ENCODE results near the gene TEX53.

TEX53 gene

DNA sequence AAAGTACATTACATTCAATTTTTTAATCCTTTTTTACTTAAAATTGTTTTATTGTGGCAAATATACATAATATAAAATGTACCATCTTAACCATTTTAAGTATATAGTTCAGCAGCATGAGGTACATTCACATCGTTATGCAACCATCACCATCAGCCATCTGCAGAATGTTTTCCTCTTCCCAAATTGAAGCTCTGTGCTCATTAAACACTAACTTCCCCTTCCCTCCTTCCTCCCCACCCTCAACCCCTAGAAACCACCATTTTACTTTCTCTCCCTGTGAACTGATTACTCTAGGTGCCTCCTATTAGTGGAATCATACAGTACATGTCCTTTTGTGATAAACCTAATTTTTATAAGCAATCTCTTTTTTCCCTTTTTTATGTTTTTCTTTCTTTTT, 15.6 kb downstream of the TEX53 start:
- Histone ChIP-seq H3K27ac (ENCODE audit: low read length) (no peak overlapping the region), H3K4me1 (ENCODE audit: low read length) (no peaks in the 10 kb centered on the region), H3K9ac (ENCODE audit: low read length) (no peak overlapping the region), H3K79me2 (ENCODE audit: low read length) (no peaks in the 10 kb centered on the region), H3K27me3 (ENCODE audit: low read depth, low read length) (no peaks in the 10 kb centered on the region), H3K9me3 (ENCODE audit: insufficient read depth, low read length) (no peaks in the 10 kb centered on the region), H3K36me3 (replicated peaks; ENCODE audit: low read depth, low read length) (peaks cover 78% of the 10 kb centered on the region), H3K4me2 (ENCODE audit: low read length) (no peak overlapping the region), H3K4me3 (ENCODE audit: low read length) (no peak overlapping the region), H2AFZ (ENCODE audit: low read depth, low read length) (no peak overlapping the region), H4K20me1 (ENCODE audit: insufficient read depth, low read length) (0 out of 2 replicates have a peak, but pooled peaks cover 6% of the 10 kb centered on the region)
- TF ChIP-seq EZH2phosphoT487 (IDR thresholded peaks at IDR 0.05; ENCODE audit: low read depth), result no peak
- TF ChIP-seq, protein P1, sequence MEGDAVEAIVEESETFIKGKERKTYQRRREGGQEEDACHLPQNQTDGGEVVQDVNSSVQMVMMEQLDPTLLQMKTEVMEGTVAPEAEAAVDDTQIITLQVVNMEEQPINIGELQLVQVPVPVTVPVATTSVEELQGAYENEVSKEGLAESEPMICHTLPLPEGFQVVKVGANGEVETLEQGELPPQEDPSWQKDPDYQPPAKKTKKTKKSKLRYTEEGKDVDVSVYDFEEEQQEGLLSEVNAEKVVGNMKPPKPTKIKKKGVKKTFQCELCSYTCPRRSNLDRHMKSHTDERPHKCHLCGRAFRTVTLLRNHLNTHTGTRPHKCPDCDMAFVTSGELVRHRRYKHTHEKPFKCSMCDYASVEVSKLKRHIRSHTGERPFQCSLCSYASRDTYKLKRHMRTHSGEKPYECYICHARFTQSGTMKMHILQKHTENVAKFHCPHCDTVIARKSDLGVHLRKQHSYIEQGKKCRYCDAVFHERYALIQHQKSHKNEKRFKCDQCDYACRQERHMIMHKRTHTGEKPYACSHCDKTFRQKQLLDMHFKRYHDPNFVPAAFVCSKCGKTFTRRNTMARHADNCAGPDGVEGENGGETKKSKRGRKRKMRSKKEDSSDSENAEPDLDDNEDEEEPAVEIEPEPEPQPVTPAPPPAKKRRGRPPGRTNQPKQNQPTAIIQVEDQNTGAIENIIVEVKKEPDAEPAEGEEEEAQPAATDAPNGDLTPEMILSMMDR (IDR thresholded peaks at IDR 0.05; ENCODE audit: low read depth, low read length), result no peak

DNA sequence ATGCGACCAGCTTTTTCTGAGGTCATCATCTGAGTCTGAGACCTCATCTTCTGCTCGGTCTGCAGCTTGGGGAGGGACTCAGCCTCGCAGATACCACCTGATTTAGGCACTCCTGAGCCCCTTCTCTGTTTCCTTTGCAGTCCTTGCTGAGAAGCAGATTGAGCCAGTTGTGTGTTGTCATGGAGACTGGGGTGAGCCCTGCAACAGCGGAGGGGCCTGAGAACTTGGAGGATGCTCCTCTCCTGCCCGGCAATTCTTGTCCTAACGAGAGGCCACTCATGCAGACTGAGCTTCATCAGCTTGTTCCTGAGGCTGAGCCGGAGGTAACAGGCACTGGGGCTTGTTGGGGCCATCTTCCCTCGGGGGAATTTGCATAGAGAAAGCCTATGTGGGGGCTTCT, 19.2 kb downstream of the TEX53 start:
- no peaks in the 10 kb centered on the region for H3K9me3 ChIP-seq (ENCODE audit: insufficient read depth, low read length)
- H3K4me3 ChIP-seq (ENCODE audit: low read length), result no peak overlapping the region
- H3K36me3 ChIP-seq (replicated peaks; ENCODE audit: low read depth, low read length), result peaks cover 74% of the 10 kb centered on the region
- no peaks in the 10 kb centered on the region for H3K79me2 ChIP-seq (ENCODE audit: low read length)
- no peak for TF ChIP-seq EZH2phosphoT487 (IDR thresholded peaks at IDR 0.05; ENCODE audit: low read depth)
- TF ChIP-seq, protein P1 (IDR thresholded peaks at IDR 0.05; ENCODE audit: low read depth, low read length), result no peak
- no peak overlapping the region for H3K9ac ChIP-seq (ENCODE audit: low read length)
- H3K4me2 ChIP-seq (ENCODE audit: low read length), result no peak overlapping the region
- no peak overlapping the region for H2AFZ ChIP-seq (ENCODE audit: low read depth, low read length)
- H4K20me1 ChIP-seq (ENCODE audit: insufficient read depth, low read length), result 0 out of 2 replicates have a peak, but pooled peaks cover 3% of the 10 kb centered on the region
- H3K27me3 ChIP-seq (ENCODE audit: low read depth, low read length), result no peaks in the 10 kb centered on the region
- H3K4me1 ChIP-seq (ENCODE audit: low read length), result no peaks in the 10 kb centered on the region
- no peak overlapping the region for H3K27ac ChIP-seq (ENCODE audit: low read length)

DNA sequence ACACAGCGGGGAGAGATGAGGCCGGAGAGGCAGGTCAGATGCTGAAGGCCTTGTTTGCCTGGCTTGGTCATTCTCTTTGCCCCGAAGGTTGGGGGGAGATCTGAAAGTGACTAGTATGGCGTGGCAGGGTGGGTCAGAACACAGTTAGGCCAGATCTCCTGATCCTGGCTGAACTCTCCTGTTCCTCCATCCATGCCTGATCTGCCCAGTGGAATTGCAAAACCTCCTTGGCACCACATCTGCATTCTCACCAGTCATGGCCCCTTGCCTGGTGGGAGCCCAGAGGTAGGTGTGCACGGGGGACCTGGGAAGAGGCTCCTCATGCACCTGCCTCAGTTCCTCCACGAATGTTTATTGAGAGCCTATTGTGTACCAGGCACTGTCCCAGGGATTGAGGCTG, 23.2 kb downstream of the TEX53 start:
- Histone ChIP-seq H2AFZ (ENCODE audit: low read depth, low read length) (no peak overlapping the region), H3K27ac (ENCODE audit: low read length) (no peak overlapping the region), H3K9me3 (ENCODE audit: insufficient read depth, low read length) (no peaks in the 10 kb centered on the region), H3K4me2 (ENCODE audit: low read length) (no peak overlapping the region), H3K4me3 (ENCODE audit: low read length) (no peak overlapping the region), H3K27me3 (ENCODE audit: low read depth, low read length) (no peaks in the 10 kb centered on the region), H3K36me3 (replicated peaks; ENCODE audit: low read depth, low read length) (peaks cover 78% of the 10 kb centered on the region), H3K4me1 (ENCODE audit: low read length) (no peaks in the 10 kb centered on the region), H3K79me2 (ENCODE audit: low read length) (no peaks in the 10 kb centered on the region), H4K20me1 (ENCODE audit: insufficient read depth, low read length) (no peaks in the 10 kb centered on the region), H3K9ac (ENCODE audit: low read length) (no peak overlapping the region)
- TF ChIP-seq EZH2phosphoT487 (IDR thresholded peaks at IDR 0.05; ENCODE audit: low read depth), result no peak
- TF ChIP-seq, protein P1 (IDR thresholded peaks at IDR 0.05; ENCODE audit: low read depth, low read length), result no peak

DNA sequence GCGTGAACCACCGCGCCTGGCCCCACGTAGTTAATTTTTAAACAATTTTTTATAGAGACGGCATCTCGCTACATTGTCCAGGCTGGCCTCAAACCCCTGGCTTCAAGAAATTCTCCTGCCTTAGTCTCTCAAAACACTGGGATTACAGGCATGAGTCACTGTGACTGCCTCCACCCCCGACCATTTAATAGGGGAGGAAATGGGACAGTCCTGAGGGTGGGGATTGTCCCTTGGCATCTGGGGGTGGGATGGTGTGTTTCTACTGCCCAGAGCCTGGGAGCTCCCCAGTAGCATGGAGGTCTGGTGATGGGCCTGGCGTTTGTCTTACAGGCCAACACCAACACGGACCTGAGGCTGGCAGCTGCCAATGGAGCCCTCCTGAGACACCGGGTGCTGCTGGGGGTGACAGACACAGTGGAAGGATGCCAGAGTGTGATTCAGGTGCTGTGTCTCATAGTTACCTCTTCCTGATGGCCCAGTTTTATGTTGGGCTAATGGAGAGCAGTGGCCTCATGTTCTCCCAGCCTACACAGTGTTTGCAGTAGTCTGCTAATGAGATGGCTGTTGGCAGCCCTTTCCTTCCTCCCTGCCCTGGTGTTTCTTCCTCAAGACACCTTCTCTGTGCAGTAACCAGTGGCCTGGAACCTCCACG, 24.0 kb downstream of the TEX53 start:
- no peak overlapping the region for H3K27ac ChIP-seq (ENCODE audit: low read length)
- no peak overlapping the region for H3K4me2 ChIP-seq (ENCODE audit: low read length)
- H3K4me1 ChIP-seq (ENCODE audit: low read length), result no peaks in the 10 kb centered on the region
- no peak overlapping the region for H3K9ac ChIP-seq (ENCODE audit: low read length)
- no peaks in the 10 kb centered on the region for H3K27me3 ChIP-seq (ENCODE audit: low read depth, low read length)
- H4K20me1 ChIP-seq (ENCODE audit: insufficient read depth, low read length), result no peaks in the 10 kb centered on the region
- H3K9me3 ChIP-seq (ENCODE audit: insufficient read depth, low read length), result no peaks in the 10 kb centered on the region
- no peak for TF ChIP-seq EZH2phosphoT487 (IDR thresholded peaks at IDR 0.05; ENCODE audit: low read depth)
- TF ChIP-seq, protein P1 (IDR thresholded peaks at IDR 0.05; ENCODE audit: low read depth, low read length), result no peak
- H3K36me3 ChIP-seq (replicated peaks; ENCODE audit: low read depth, low read length), result peaks cover 79% of the 10 kb centered on the region
- H3K4me3 ChIP-seq (ENCODE audit: low read length), result no peak overlapping the region
- H3K79me2 ChIP-seq (ENCODE audit: low read length), result no peaks in the 10 kb centered on the region
- no peak overlapping the region for H2AFZ ChIP-seq (ENCODE audit: low read depth, low read length)

Measured in OCI-LY3 (cell line).